IMR-90 (cell line): Measurements from ENCODE around the gene FXYD4. TPM values are rescaled to one million over a fixed set of nuclear protein-coding genes. Genes with fewer than 3 reads are reported as not detected.
"Not testable (repeated sequence)": the region's sequence is repeated elsewhere in the genome, so short reads cannot be mapped to it uniquely, and the experiment has no call there.

ENCODE experiments used
- ATAC-seq: fragments of 200-7000 bp; cut with Tn5 transposase; 2 replicates; pipeline ENCODE4 v1.9.1; 2020; ENCODE audit warnings: low read depth, mild to moderate bottlenecking, moderate library complexity
- BruUV-seq: library from RNA; stranded (reverse); fragments of 400-500 nt; replicated peaks from 2 replicates; lab custom pipeline; 2021; lab: Mats Ljungman, UMichigan
- CTCF ChIA-PET: fragments of 300-600 bp; formaldehyde crosslinking; extraction: SDS; loops from one replicate; lab custom pipeline; 2021; ENCODE audit warnings: antibody characterized with exemption; lab: Yijun Ruan, JAX
- POLR2A ChIA-PET: fragments of 300-600 bp; sonication (Branson Sonifier 250); formaldehyde crosslinking; loops from one replicate; lab custom pipeline; 2022; ENCODE audit warnings: antibody characterized with exemption; ENCODE audit not compliant: unreplicated experiment; lab: Charles Lee
- DNase-seq: peaks from one replicate; pipeline ENCODE4 v3.0.0; 2013
- H2AFZ ChIP-seq: replicated peaks from 2 replicates; pipeline ENCODE3; 2013; ENCODE audit warnings: low read length, mild to moderate bottlenecking; ENCODE audit not compliant: poor library complexity
- H2AK5ac ChIP-seq: 2 replicates; pipeline ENCODE4 v1.6.1; 2013; ENCODE audit warnings: low read depth, low read length, inconsistent platforms
- H2AK9ac ChIP-seq: replicated peaks from 2 replicates; pipeline ENCODE3; 2013; ENCODE audit warnings: mild to moderate bottlenecking, low read depth, low read length, moderate library complexity; ENCODE audit not compliant: poor library complexity
- H2BK120ac ChIP-seq: 2 replicates; pipeline ENCODE4 v1.6.1; 2013; ENCODE audit warnings: low read depth, low read length, inconsistent platforms
- H2BK15ac ChIP-seq: 3 replicates; pipeline ENCODE4 v1.6.1; 2013; ENCODE audit warnings: low read depth, low read length, inconsistent platforms
- H2BK20ac ChIP-seq: 2 replicates; pipeline ENCODE4 v1.6.1; 2013; ENCODE audit warnings: low read depth, mild to moderate bottlenecking, inconsistent platforms, low read length, moderate library complexity
- H2BK5ac ChIP-seq: 2 replicates; pipeline ENCODE4 v1.6.1; 2013; ENCODE audit warnings: mild to moderate bottlenecking, low read depth, low read length, inconsistent platforms; ENCODE audit not compliant: poor library complexity, severe bottlenecking
- H3K14ac ChIP-seq: replicated peaks from 2 replicates; pipeline ENCODE4 v1.6.1; 2013; ENCODE audit warnings: low read depth, low read length, inconsistent platforms
- H3K18ac ChIP-seq: 2 replicates; pipeline ENCODE4 v1.6.1; 2013; ENCODE audit warnings: low read depth, low read length, control low read depth
- H3K23ac ChIP-seq: 2 replicates; pipeline ENCODE4 v1.6.1; 2013; ENCODE audit warnings: low read depth, low read length, inconsistent platforms
- H3K27ac ChIP-seq: 2 replicates; pipeline ENCODE4 v1.5.1; 2013; ENCODE audit warnings: mild to moderate bottlenecking, control low read depth, low read length; ENCODE audit not compliant: insufficient read depth
- H3K27me3 ChIP-seq: 2 replicates; pipeline ENCODE4 v1.6.1; 2013; ENCODE audit warnings: low read length; ENCODE audit not compliant: control insufficient read depth, insufficient read depth
- H3K36me3 ChIP-seq: 2 replicates; pipeline ENCODE4 v1.6.1; 2013; ENCODE audit warnings: low read length, mixed read lengths; ENCODE audit not compliant: control insufficient read depth, insufficient read depth
- H3K4ac ChIP-seq: 2 replicates; pipeline ENCODE4 v1.6.1; 2013; ENCODE audit warnings: low read depth, low read length, inconsistent platforms
- H3K4me1 ChIP-seq: 2 replicates; pipeline ENCODE4 v1.6.1; 2013; ENCODE audit warnings: low read length, mixed read lengths; ENCODE audit not compliant: control insufficient read depth, insufficient read depth
- H3K4me2 ChIP-seq: 2 replicates; pipeline ENCODE4 v1.6.1; 2013; ENCODE audit warnings: low read depth, mild to moderate bottlenecking, control low read depth, low read length, moderate library complexity
- H3K4me3 ChIP-seq: 2 replicates; pipeline ENCODE4 v1.5.1; 2013; ENCODE audit warnings: low read depth, mild to moderate bottlenecking, control low read depth, low read length, moderate library complexity; ENCODE audit not compliant: insufficient read depth
- H3K56ac ChIP-seq: 2 replicates; pipeline ENCODE4 v1.6.1; 2013; ENCODE audit warnings: low read length, inconsistent platforms; ENCODE audit not compliant: insufficient read depth; ENCODE audit errors: extremely low read depth
- H3K79me1 ChIP-seq, 2 experiments: 2 replicates each; pipeline ENCODE4 v1.6.1; 2013; ENCODE audit warnings: low read length in 2 of 2, inconsistent platforms in 1 of 2, low read depth in 1 of 2
- H3K9ac ChIP-seq: 2 replicates; pipeline ENCODE4 v1.6.1; 2013; ENCODE audit warnings: low read depth, low read length, control low read depth
- H3K9me1 ChIP-seq: 2 replicates; pipeline ENCODE4 v1.6.1; 2013; ENCODE audit warnings: low read length, inconsistent platforms; ENCODE audit not compliant: insufficient read depth
- H3K9me3 ChIP-seq: 2 replicates; pipeline ENCODE4 v1.6.1; 2013; ENCODE audit warnings: low read length; ENCODE audit not compliant: control insufficient read depth, insufficient read depth
- H4K20me1 ChIP-seq: 2 replicates; pipeline ENCODE4 v1.6.1; 2013; ENCODE audit warnings: low read length, inconsistent platforms; ENCODE audit not compliant: insufficient read depth
- H4K5ac ChIP-seq: 2 replicates; pipeline ENCODE4 v1.6.1; 2013; ENCODE audit warnings: mild to moderate bottlenecking, low read depth, low read length, control low read depth
- H4K8ac ChIP-seq, 2 experiments: 2 replicates each; pipeline ENCODE4 v1.6.1; 2013; ENCODE audit warnings: low read depth in 2 of 2, low read length in 2 of 2, control low read depth in 1 of 2, inconsistent platforms in 1 of 2
- H4K91ac ChIP-seq: 2 replicates; pipeline ENCODE4 v1.6.1; 2013; ENCODE audit warnings: low read depth, low read length, inconsistent platforms; ENCODE audit not compliant: insufficient read depth
- WGBS, 2 experiments: methylation state at CpG; one replicate each; pipeline versions ENCODE4 v1.1.5 to v1.1.7; 2013; ENCODE audit warnings: missing lambda C conversion rate in 2 of 2; ENCODE audit not compliant: insufficient read length in 1 of 2; ENCODE audit errors: extremely low coverage in 2 of 2; 5-methylcytosine and 5-hydroxymethylcytosine counted together
- dilution Hi-C: fragments of 300-500 bp; cut with HindIII; formaldehyde crosslinking; loops from one replicate; pipeline ENCODE4 v1.14.3; 2018; ENCODE audit warnings: low sequenced_read_pairs; ENCODE audit not compliant: unreplicated experiment
- in situ Hi-C: fragments of 300-500 bp; cut with MboI; formaldehyde crosslinking; loops from 3 replicates; pipeline ENCODE4 v1.14.3; 2019; ENCODE audit warnings: low sequenced_read_pairs, inconsistent platforms, mixed read lengths
- intact Hi-C: fragments of 100-400 bp; cut with micrococcal nuclease; formaldehyde crosslinking; loops from 2 replicates; pipeline ENCODE4 v1.10.0; 2022
- polyA plus RNA-seq, 3 experiments: library from polyadenylated mRNA; depleted of rRNA; stranded (reverse); fragments of >200 nt; gene quantifications; 2 replicates each; pipeline ENCODE4 v1.2.3, GENCODE V29; 2012; ENCODE audit warnings: low replicate concordance in 1 of 3
- total RNA-seq: library from RNA; depleted of rRNA; stranded (reverse); fragments of >200 nt; gene quantifications from 2 replicates; pipeline ENCODE4 v1.2.3, GENCODE V29; 2012

The FXYD4 gene
- total and polyA plus RNA-seq, 2 of the 4 experiments (the other 2 are of a cell fraction) = not detected

DNA sequence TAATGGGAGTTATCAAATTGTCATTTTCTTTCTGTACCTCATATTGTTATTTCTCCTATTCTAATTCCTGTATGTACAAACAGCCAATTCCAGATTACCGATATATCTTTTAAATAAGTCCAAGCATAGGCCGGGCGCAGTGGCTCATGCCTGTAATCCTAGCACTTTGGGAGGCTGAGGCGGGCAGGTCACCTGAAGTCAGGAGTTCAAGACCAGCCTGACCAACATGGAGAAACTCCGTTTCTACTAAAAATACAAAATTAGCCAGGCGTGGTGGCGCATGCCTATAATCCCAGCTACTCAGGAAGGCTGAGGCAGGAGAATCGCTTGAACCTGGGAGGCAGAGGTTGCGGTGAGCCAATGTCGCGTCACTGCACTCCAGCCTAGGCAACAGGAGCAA, 21.8 kb downstream of the FXYD4 start:
- H2BK120ac ChIP-seq, H4K91ac ChIP-seq, H3K4me3 ChIP-seq, H2BK5ac ChIP-seq, DNase-seq, H3K9me1 ChIP-seq, H2BK20ac ChIP-seq, H3K9ac ChIP-seq, intact Hi-C loops, H3K4me1 ChIP-seq, H3K27ac ChIP-seq, H3K18ac ChIP-seq, dilution Hi-C loops, H4K8ac ChIP-seq, BruUV-seq, H4K5ac ChIP-seq, H3K4ac ChIP-seq, in situ Hi-C loops, H3K27me3 ChIP-seq, H2BK15ac ChIP-seq, POLR2A ChIA-PET, CTCF ChIA-PET, H3K4me2 ChIP-seq, H2AK5ac ChIP-seq, ATAC-seq, H3K14ac ChIP-seq, H3K9me3 ChIP-seq, H3K56ac ChIP-seq, H2AFZ ChIP-seq, H2AK9ac ChIP-seq: not testable (repeated sequence)
- H3K79me1 ChIP-seq = peaks cover 28 to 67% of the 10 kb centered on the region in 2 experiments
- peaks cover 81% of the 10 kb centered on the region for H4K20me1 ChIP-seq
- peaks cover 47% of the 10 kb centered on the region for H3K36me3 ChIP-seq
- peak overlapping the region; percentile 35; the same call in 1 of the 2 replicates for H3K23ac ChIP-seq
- WGBS, 2 experiments = no CpG with 5 or more reads among the region's 11 CpGs
